IMR-90 (cell line): ENCODE results near the gene FYCO1. TPM values are rescaled to one million over a fixed set of nuclear protein-coding genes. Genes with fewer than 3 reads are reported as not detected.
A peak's percentile ranks its signal among the peaks of the same experiment; 100 is the strongest.

Experiments used
- ATAC-seq: fragments of 200-7000 bp; cut with Tn5 transposase; 2 replicates; pipeline ENCODE4 v1.9.1; 2020; ENCODE audit warnings: low read depth, mild to moderate bottlenecking, moderate library complexity
- BruUV-seq: library from RNA; stranded (reverse); fragments of 400-500 nt; replicated peaks from 2 replicates; lab custom pipeline; 2021; lab: Mats Ljungman, UMichigan
- CTCF ChIA-PET: fragments of 300-600 bp; formaldehyde crosslinking; extraction: SDS; loops from one replicate; lab custom pipeline; 2021; ENCODE audit warnings: antibody characterized with exemption; lab: Yijun Ruan, JAX
- POLR2A ChIA-PET: fragments of 300-600 bp; sonication (Branson Sonifier 250); formaldehyde crosslinking; loops from one replicate; lab custom pipeline; 2022; ENCODE audit warnings: antibody characterized with exemption; ENCODE audit not compliant: unreplicated experiment; lab: Charles Lee
- DNase-seq: peaks from one replicate; pipeline ENCODE4 v3.0.0; 2013
- H2AFZ ChIP-seq: replicated peaks from 2 replicates; pipeline ENCODE3; 2013; ENCODE audit warnings: low read length, mild to moderate bottlenecking; ENCODE audit not compliant: poor library complexity
- H2AK5ac ChIP-seq: 2 replicates; pipeline ENCODE4 v1.6.1; 2013; ENCODE audit warnings: low read depth, low read length, inconsistent platforms
- H2AK9ac ChIP-seq: replicated peaks from 2 replicates; pipeline ENCODE3; 2013; ENCODE audit warnings: mild to moderate bottlenecking, low read depth, low read length, moderate library complexity; ENCODE audit not compliant: poor library complexity
- H2BK120ac ChIP-seq: 2 replicates; pipeline ENCODE4 v1.6.1; 2013; ENCODE audit warnings: low read depth, low read length, inconsistent platforms
- H2BK15ac ChIP-seq: 3 replicates; pipeline ENCODE4 v1.6.1; 2013; ENCODE audit warnings: low read depth, low read length, inconsistent platforms
- H2BK20ac ChIP-seq: 2 replicates; pipeline ENCODE4 v1.6.1; 2013; ENCODE audit warnings: low read depth, mild to moderate bottlenecking, inconsistent platforms, low read length, moderate library complexity
- H2BK5ac ChIP-seq: 2 replicates; pipeline ENCODE4 v1.6.1; 2013; ENCODE audit warnings: mild to moderate bottlenecking, low read depth, low read length, inconsistent platforms; ENCODE audit not compliant: poor library complexity, severe bottlenecking
- H3K14ac ChIP-seq: replicated peaks from 2 replicates; pipeline ENCODE4 v1.6.1; 2013; ENCODE audit warnings: low read depth, low read length, inconsistent platforms
- H3K18ac ChIP-seq: 2 replicates; pipeline ENCODE4 v1.6.1; 2013; ENCODE audit warnings: low read depth, low read length, control low read depth
- H3K23ac ChIP-seq: 2 replicates; pipeline ENCODE4 v1.6.1; 2013; ENCODE audit warnings: low read depth, low read length, inconsistent platforms
- H3K27ac ChIP-seq: 2 replicates; pipeline ENCODE4 v1.5.1; 2013; ENCODE audit warnings: mild to moderate bottlenecking, control low read depth, low read length; ENCODE audit not compliant: insufficient read depth
- H3K27me3 ChIP-seq: 2 replicates; pipeline ENCODE4 v1.6.1; 2013; ENCODE audit warnings: low read length; ENCODE audit not compliant: control insufficient read depth, insufficient read depth
- H3K36me3 ChIP-seq: 2 replicates; pipeline ENCODE4 v1.6.1; 2013; ENCODE audit warnings: low read length, mixed read lengths; ENCODE audit not compliant: control insufficient read depth, insufficient read depth
- H3K4ac ChIP-seq: 2 replicates; pipeline ENCODE4 v1.6.1; 2013; ENCODE audit warnings: low read depth, low read length, inconsistent platforms
- H3K4me1 ChIP-seq: 2 replicates; pipeline ENCODE4 v1.6.1; 2013; ENCODE audit warnings: low read length, mixed read lengths; ENCODE audit not compliant: control insufficient read depth, insufficient read depth
- H3K4me2 ChIP-seq: 2 replicates; pipeline ENCODE4 v1.6.1; 2013; ENCODE audit warnings: low read depth, mild to moderate bottlenecking, control low read depth, low read length, moderate library complexity
- H3K4me3 ChIP-seq: 2 replicates; pipeline ENCODE4 v1.5.1; 2013; ENCODE audit warnings: low read depth, mild to moderate bottlenecking, control low read depth, low read length, moderate library complexity; ENCODE audit not compliant: insufficient read depth
- H3K56ac ChIP-seq: 2 replicates; pipeline ENCODE4 v1.6.1; 2013; ENCODE audit warnings: low read length, inconsistent platforms; ENCODE audit not compliant: insufficient read depth; ENCODE audit errors: extremely low read depth
- H3K79me1 ChIP-seq, 2 experiments: 2 replicates each; pipeline ENCODE4 v1.6.1; 2013; ENCODE audit warnings: low read length in 2 of 2, inconsistent platforms in 1 of 2, low read depth in 1 of 2
- H3K9ac ChIP-seq: 2 replicates; pipeline ENCODE4 v1.6.1; 2013; ENCODE audit warnings: low read depth, low read length, control low read depth
- H3K9me1 ChIP-seq: 2 replicates; pipeline ENCODE4 v1.6.1; 2013; ENCODE audit warnings: low read length, inconsistent platforms; ENCODE audit not compliant: insufficient read depth
- H3K9me3 ChIP-seq: 2 replicates; pipeline ENCODE4 v1.6.1; 2013; ENCODE audit warnings: low read length; ENCODE audit not compliant: control insufficient read depth, insufficient read depth
- H4K20me1 ChIP-seq: 2 replicates; pipeline ENCODE4 v1.6.1; 2013; ENCODE audit warnings: low read length, inconsistent platforms; ENCODE audit not compliant: insufficient read depth
- H4K5ac ChIP-seq: 2 replicates; pipeline ENCODE4 v1.6.1; 2013; ENCODE audit warnings: mild to moderate bottlenecking, low read depth, low read length, control low read depth
- H4K8ac ChIP-seq, 2 experiments: 2 replicates each; pipeline ENCODE4 v1.6.1; 2013; ENCODE audit warnings: low read depth in 2 of 2, low read length in 2 of 2, control low read depth in 1 of 2, inconsistent platforms in 1 of 2
- H4K91ac ChIP-seq: 2 replicates; pipeline ENCODE4 v1.6.1; 2013; ENCODE audit warnings: low read depth, low read length, inconsistent platforms; ENCODE audit not compliant: insufficient read depth
- BHLHE40 ChIP-seq: fragments of 150-350 bp; IDR thresholded peaks from 2 replicates; pipeline ENCODE4 v1.6.1; 2016; ENCODE audit warnings: mild to moderate bottlenecking, low read depth, low read length
- CEBPB ChIP-seq: IDR thresholded peaks from 2 replicates; pipeline ENCODE4 v1.6.1; 2012; ENCODE audit warnings: low read depth, low read length, improper control_type of control experiment
- CHD1 ChIP-seq: IDR thresholded peaks from 2 replicates; pipeline ENCODE4 v1.6.1; 2012; ENCODE audit warnings: low read depth, low read length, improper control_type of control experiment
- NFE2L2 ChIP-seq: fragments of 150-350 bp; IDR thresholded peaks from 2 replicates; pipeline ENCODE4 v1.6.1; 2016; ENCODE audit warnings: low read depth, mild to moderate bottlenecking, low read length
- RAD21 ChIP-seq: IDR thresholded peaks from 2 replicates; pipeline ENCODE4 v1.6.1; 2012; ENCODE audit warnings: low read length, improper control_type of control experiment
- RFX5 ChIP-seq: IDR thresholded peaks from 2 replicates; pipeline ENCODE4 v1.8.0; 2012; ENCODE audit warnings: low read depth, mild to moderate bottlenecking, low read length, moderate library complexity
- WGBS, 2 experiments: methylation state at CpG; one replicate each; pipeline versions ENCODE4 v1.1.5 to v1.1.7; 2013; ENCODE audit warnings: missing lambda C conversion rate in 2 of 2; ENCODE audit not compliant: insufficient read length in 1 of 2; ENCODE audit errors: extremely low coverage in 2 of 2; 5-methylcytosine and 5-hydroxymethylcytosine counted together
- dilution Hi-C: fragments of 300-500 bp; cut with HindIII; formaldehyde crosslinking; loops from one replicate; pipeline ENCODE4 v1.14.3; 2018; ENCODE audit warnings: low sequenced_read_pairs; ENCODE audit not compliant: unreplicated experiment
- in situ Hi-C: fragments of 300-500 bp; cut with MboI; formaldehyde crosslinking; loops from 3 replicates; pipeline ENCODE4 v1.14.3; 2019; ENCODE audit warnings: low sequenced_read_pairs, inconsistent platforms, mixed read lengths
- intact Hi-C: fragments of 100-400 bp; cut with micrococcal nuclease; formaldehyde crosslinking; loops from 2 replicates; pipeline ENCODE4 v1.10.0; 2022
- polyA plus RNA-seq, 3 experiments: library from polyadenylated mRNA; depleted of rRNA; stranded (reverse); fragments of >200 nt; gene quantifications; 2 replicates each; pipeline ENCODE4 v1.2.3, GENCODE V29; 2012; ENCODE audit warnings: low replicate concordance in 1 of 3
- total RNA-seq: library from RNA; depleted of rRNA; stranded (reverse); fragments of >200 nt; gene quantifications from 2 replicates; pipeline ENCODE4 v1.2.3, GENCODE V29; 2012

The FYCO1 gene
- total and polyA plus RNA-seq, 2 of the 4 experiments (the other 2 are of a cell fraction) = 13.7 to 20.1 TPM

DNA sequence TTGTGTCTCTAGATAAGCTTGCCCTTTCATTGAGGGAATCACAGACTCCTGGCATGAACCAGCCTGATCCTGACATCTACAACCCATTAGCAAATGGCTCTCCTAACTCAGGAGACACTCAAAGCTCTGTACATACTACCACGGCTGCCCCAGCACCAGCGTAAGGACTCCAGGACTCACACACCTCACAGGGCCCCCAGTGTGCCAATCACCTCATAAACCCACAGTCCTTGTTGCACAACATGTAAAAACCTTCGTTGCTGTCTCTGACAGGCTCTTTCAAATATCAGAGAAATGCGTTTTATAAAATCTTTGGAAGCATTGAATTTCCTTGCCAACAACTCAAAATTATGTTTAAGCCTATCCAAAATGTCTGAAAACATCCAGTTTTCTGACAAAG lies 7.3 kb downstream of the FYCO1 start:
- Histone ChIP-seq H3K4me2 (0 out of 2 replicates have a peak overlapping the region, but pooled peaks have one; percentile 6), H2AK9ac (no peak overlapping the region), H3K9ac (no peak overlapping the region), H3K4me1 (peaks cover 53% of the 10 kb centered on the region), H2BK15ac (peak overlapping the region; percentile 79; the same call in 2 of the 3 replicates), H3K56ac (no peak overlapping the region), H3K27ac (peak overlapping the region; percentile 79), H4K5ac (peak overlapping the region; percentile 43), H2BK5ac (peak overlapping the region; percentile 92), H3K27me3 (no peaks in the 10 kb centered on the region), H2AK5ac (peak overlapping the region; percentile 88), H3K79me1 (peaks cover 25 to 84% of the 10 kb centered on the region in 2 experiments), H3K4ac (peak overlapping the region; percentile 97), H3K36me3 (peaks cover 2% of the 10 kb centered on the region; the same call in 1 of the 2 replicates), H2AFZ (no peak overlapping the region), H4K91ac (peak overlapping the region; percentile 78), H3K9me3 (no peaks in the 10 kb centered on the region), H2BK20ac (peak overlapping the region; percentile 84), H2BK120ac (peak overlapping the region; percentile 96), H3K14ac (peak overlapping the region; percentile 73), H4K20me1 (peaks cover 11% of the 10 kb centered on the region), H3K23ac (peak overlapping the region; percentile 67), H3K18ac (peak overlapping the region; percentile 74), H3K9me1 (peaks cover 60% of the 10 kb centered on the region), H4K8ac (peak overlapping the region; percentile 16 to 82; a peak in 3 of 4 replicates), H3K4me3 (no peak overlapping the region)
- dilution Hi-C loops = no loop called here
- intact Hi-C loops = no loop called here
- POLR2A ChIA-PET = no interaction called here
- CTCF ChIA-PET = interaction anchor here (1.0 kb wide), 1 partner anchor 45 kb away, joined by 4 read pairs; the partner anchor contains the start of gene CXCR6
- DNase-seq (no peak), ATAC-seq (no peak)
- BruUV-seq = no TSS peak
- in situ Hi-C loops = no loop called here
- 72% methylated on average over 2 of the region's 4 CpGs; no CpG with 5 or more reads in 1 of the 2 experiments for WGBS, 2 experiments
- no peak for TF ChIP-seq CHD1
- TF ChIP-seq RAD21 = no peak
- peak; percentile 67 for TF ChIP-seq CEBPB
- no peak for TF ChIP-seq NFE2L2
- TF ChIP-seq RFX5 = no peak
- TF ChIP-seq BHLHE40 = no peak
